ENCODE data around the gene WDR27. TPM values are rescaled to one million over a fixed set of nuclear protein-coding genes. Genes with fewer than 3 reads are reported as not detected.

Gene WDR27
- total RNA-seq, 1 donor from 2014 or later = 27.2 TPM

- no peak overlapping the region for H3K4me3 ChIP-seq (ENCODE audit: low read depth, low read length)
- no peak for TF ChIP-seq CTCF (conservative IDR thresholded peaks at IDR 0.05; ENCODE audit: low read depth, low read length)
- DNase-seq (ENCODE audit: low read depth) = no peak
Observed at GRCh38 chr6:169666441-169666840, 35.4 kb downstream of the WDR27 start.

GRCh38 chr6:169665289-169665688, 36.5 kb downstream of the WDR27 start:
- DNase-seq (ENCODE audit: low read depth) = no peak
- no peak overlapping the region for H3K4me3 ChIP-seq (ENCODE audit: low read depth, low read length)
- TF ChIP-seq CTCF (conservative IDR thresholded peaks at IDR 0.05; ENCODE audit: low read depth, low read length) = no peak

DNA sequence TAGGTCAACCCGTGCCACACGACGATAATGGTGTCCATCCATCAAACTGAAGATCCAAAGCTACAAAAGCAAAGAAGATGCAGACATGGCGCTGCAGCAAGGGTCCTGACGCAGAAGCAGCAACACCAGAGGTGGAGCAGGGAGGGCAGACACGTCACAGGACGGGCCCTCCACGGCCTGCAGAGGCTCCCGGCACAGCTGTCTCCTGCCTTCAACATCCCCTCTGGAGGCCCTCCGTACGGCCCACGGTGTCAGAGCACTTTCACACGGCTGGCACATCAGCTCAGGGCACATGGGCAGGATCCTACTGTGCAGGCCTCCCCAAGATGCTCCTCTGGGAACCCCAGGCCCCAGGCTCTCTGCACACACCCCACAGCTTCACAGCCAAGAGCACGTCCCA, 37.6 kb downstream of the WDR27 start:
- TF ChIP-seq CTCF (conservative IDR thresholded peaks at IDR 0.05; ENCODE audit: low read depth, low read length) = no peak
- no peak overlapping the region for H3K4me3 ChIP-seq (ENCODE audit: low read depth, low read length)
- DNase-seq (ENCODE audit: low read depth) = no peak

- no peak for DNase-seq (ENCODE audit: low read depth)
- TF ChIP-seq CTCF (conservative IDR thresholded peaks at IDR 0.05; ENCODE audit: low read depth, low read length) = no peak
- no peak overlapping the region for H3K4me3 ChIP-seq (ENCODE audit: low read depth, low read length)
Observed at GRCh38 chr6:169663468-169663867, 38.4 kb downstream of the WDR27 start.

- no peak overlapping the region for H3K4me3 ChIP-seq (ENCODE audit: low read depth, low read length)
- TF ChIP-seq CTCF (conservative IDR thresholded peaks at IDR 0.05; ENCODE audit: low read depth, low read length) = no peak
- no peak for DNase-seq (ENCODE audit: low read depth)
Observed at GRCh38 chr6:169661391-169661756, 40.5 kb downstream of the WDR27 start.

DNA sequence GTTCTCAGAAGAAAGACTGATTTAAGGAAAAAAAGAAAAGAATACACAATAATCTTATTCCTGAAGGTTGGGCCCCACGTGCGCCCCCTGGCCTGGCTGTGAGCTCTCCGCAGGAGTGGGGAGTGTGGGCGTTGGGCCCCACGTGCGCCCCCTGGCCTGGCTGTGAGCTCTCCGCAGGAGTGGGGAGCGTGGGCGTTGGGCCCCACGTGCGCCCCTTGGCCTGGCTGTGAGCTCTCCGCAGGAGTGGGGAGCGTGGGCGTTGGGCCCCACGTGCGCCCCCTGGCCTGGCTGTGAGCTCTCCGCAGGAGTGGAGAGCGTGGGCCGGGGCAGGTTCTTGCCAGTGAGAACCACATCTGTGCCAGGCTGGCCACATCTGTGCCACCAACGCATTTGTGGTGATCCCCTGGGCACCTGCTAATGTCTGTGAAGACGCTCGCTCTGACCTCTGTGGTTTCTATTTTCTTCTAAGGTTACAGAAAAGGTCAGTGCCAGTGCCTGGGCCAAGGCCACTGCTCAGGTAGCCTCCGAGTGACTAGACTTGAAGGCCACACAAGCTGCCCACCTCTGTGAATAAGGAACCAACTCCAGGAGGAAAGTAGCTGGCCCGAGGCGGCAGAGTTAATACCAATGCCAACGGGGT, 41.0 kb downstream of the WDR27 start:
- DNase-seq (ENCODE audit: low read depth) = no peak
- no peak for TF ChIP-seq CTCF (conservative IDR thresholded peaks at IDR 0.05; ENCODE audit: low read depth, low read length)
- H3K4me3 ChIP-seq (ENCODE audit: low read depth, low read length) = no peak overlapping the region
